Activated naive CD8-positive, alpha-beta T cell treated with anti-CD3 and anti-CD28 coated beads, Interleukin-2, amount 50 U/mL, for 16 hours (primary cell): Measurements from ENCODE around the gene AMBRA1.

ENCODE experiments used
- DNase-seq: peaks from one replicate; pipeline ENCODE4 v3.0.0-alpha.2; 2020; ENCODE audit warnings: low read depth, low spot score

AMBRA1 gene

GRCh38 chr11:46370253-46370652, 223.6 kb downstream of the AMBRA1 start:
- no peak for DNase-seq

GRCh38 chr11:46369458-46370152, 224.2 kb downstream of the AMBRA1 start:
- no peak for DNase-seq

DNA sequence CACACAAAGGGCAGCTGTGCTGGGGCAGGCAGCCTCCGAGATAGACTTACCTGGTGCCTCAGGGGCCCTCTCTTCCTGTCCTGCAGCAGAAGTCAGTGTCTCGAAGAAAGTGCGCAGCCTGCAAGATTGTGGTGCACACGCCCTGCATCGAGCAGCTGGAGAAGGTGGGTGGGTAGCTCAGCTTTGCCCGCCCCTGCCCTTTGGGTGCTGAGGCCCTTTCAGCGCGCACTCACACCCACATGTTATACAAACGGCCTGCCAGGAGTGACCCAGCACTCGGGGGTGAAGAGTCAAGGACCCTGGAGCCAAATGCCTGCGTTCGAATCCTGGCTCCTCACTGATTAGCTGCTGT, 225.9 kb downstream of the AMBRA1 start:
- DNase-seq = no peak

GRCh38 chr11:46367244-46367915, 226.4 kb downstream of the AMBRA1 start:
- DNase-seq = peak; percentile 53

DNA sequence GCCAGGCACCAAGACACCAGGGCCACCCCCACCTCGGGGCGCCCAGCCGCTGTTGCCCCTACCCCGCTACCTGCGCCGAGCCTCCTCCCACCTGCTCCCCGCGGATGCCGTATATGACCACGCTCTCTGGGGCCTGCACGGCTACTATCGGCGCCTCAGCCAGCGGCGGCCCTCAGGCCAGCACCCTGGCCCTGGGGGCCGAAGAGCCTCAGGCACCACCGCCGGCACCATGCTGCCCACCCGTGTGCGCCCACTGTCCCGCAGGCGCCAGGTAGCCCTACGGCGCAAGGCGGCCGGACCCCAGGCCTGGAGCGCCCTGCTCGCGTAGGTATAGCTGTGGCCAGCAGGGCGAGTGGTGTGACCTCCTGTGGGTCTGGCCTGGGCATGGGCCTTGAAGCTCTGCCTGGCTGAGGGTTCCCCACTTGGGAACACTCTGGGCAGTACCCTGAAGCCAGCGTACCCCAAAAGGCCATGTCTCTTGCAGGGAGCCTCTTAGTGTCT, 227.1 kb downstream of the AMBRA1 start:
- no peak for DNase-seq

GRCh38 chr11:46366260-46366659, 227.6 kb downstream of the AMBRA1 start:
- DNase-seq = no peak

- DNase-seq = no peak
Measured at GRCh38 chr11:46364791-46365190, 229.0 kb downstream of the AMBRA1 start.

- DNase-seq = no peak
Measured at GRCh38 chr11:46364056-46364455, 229.8 kb downstream of the AMBRA1 start.

DNA sequence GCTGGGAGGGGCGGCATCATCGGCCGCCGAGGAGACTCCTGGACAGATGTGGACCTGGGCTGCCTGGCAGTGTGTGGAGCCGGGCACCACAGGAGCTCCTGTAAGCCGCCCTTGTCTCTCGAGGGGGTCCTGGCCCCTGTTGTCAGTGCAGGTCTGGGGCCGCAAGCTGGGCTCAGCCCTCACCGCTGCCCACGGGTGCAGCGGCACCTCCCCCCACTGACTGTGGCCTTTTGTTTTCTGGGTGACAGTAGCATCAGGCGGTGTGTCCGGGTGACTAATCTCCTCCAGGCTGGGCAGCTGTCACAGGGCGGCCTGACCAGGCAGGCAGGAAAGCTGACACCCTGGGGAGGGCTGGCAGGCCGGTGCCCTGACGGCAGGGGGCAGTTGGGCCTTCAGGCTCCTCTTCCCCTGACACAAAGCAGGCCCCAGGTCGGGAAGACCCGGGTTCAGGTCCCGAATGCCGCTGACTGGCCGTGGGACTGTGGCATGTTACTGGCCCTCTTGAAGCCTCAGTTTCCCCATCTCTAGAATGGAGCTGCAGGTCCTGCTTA, 230.3 kb downstream of the AMBRA1 start:
- no peak for DNase-seq

DNA sequence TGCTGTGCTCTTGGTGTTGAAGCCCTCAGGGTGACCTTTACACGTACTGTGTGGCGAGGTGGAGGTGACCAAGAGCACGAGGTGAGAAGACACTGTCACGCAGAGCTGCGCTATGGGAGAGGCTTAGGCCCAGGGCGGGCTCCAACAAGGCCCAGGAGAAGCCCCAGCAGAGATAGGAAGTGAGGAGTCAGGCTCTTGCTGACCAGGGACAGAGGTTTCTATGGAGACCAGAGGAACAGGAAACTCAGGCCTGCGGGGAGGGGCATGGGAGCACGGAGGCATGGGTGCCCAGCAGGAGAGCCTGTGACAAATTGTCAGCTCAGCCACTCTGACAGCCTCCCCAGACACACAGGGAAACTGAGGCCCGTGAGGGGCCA, 230.8 kb downstream of the AMBRA1 start:
- DNase-seq = no peak

- DNase-seq = no peak
Measured at GRCh38 chr11:46362156-46363030, 231.4 kb downstream of the AMBRA1 start.

DNA sequence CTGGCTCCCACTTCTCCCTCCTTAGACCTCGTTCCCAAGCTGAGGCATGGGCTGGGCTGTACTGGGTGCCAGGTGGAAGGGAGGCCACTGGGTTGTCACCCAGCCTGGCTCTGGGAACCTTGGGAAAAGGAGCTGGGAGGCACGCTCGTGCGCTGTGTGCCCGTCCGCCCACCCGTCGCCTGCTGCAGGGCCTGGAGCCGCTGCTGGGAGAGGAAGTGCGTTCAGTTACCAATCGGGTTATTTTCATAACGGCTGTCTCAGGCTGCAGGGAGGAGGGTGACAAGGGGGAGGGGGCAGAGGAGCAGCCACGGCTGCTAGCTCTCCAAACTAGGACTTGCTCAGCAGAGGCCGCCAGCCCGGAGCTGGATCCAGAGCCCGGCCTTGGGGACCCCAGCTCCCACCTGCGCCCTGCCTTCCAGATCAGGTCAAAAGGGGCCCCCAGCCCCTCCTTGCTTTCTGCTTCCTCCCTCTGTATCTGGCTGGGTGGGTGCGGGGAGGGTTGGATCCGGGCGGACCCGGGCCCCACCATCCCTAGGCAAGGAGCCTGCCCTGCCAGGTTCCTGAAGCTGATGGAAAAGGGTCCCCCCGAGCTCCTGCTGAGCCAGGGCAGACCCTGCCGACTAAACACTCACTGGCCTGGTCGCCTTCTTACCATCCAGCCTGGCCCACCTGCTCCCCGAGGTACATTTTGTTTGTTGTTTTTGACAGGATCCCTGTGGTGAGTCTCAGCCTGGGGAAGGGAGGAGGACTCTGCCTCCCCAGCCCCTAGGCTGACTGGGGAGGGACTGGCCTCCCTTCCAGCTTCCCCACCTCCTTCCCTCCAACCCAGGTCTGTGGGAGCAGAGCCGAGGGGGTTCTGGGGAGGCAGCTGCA, 232.3 kb downstream of the AMBRA1 start:
- DNase-seq = no peak

- no peak for DNase-seq
Measured at GRCh38 chr11:46360878-46361277, 232.9 kb downstream of the AMBRA1 start.

DNA sequence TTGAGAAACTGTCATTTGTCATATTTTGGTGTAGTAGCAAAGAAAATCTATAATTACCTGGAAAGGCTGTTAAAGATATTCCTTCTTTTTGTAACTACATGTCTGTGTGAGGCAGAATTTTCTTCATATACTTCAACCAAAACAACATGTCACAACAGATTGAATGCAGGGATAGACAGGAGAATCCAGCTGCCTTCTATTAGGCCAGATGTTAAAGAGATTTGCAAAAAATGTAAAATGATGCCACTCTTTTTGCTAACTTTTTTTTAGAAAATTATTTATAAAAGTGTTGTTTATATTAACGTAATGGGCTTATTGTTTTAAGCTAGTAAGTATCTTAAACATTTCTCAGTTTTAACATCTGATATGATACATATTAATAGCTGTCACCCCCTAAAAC, 233.9 kb downstream of the AMBRA1 start:
- DNase-seq = no peak

DNA sequence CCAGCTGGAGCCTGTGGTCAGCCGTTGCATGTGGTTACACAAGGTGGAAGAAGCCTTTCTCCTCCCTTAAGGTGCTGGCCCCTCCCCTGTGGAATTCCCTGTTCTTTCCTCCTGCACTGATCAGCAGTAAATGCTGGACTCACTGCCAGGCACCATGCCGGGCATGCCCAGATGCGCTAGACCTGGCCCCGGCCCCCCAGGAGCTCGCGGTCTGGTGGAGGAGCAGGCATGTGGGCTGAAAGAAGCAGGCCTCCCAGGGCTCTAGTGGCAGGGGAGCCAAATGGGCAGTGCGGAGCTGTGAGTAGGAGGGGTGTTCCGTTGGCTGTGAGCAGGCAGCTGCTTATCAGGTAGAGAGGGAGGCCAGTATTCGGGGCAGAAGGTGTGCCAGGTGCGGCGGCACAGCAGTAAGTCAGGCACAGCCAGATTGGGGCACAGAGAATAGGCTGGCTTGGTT, 236.3 kb downstream of the AMBRA1 start:
- no peak for DNase-seq

- DNase-seq = no peak
Measured at GRCh38 chr11:46356924-46357482, 236.8 kb downstream of the AMBRA1 start.

DNA sequence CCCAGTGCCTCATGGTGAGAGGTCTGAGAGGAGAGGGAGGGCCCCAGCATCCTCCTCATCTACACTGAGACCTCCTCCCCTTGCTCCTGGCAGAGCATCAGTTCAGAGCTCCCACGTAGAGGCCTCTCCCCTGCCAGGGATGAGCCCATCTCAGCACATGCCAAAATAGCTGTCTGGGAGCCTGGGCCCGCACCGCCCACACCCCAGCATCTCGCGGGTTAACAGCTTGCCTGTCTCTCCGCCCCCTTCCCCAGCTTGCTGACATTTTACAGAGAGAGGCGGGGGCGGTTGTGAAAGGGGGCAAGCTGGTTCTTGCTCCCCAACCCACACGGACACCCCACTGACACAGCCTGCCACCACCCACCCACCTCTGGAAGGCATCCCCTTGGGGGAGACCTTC, 240.1 kb downstream of the AMBRA1 start:
- DNase-seq = peak; percentile 35

- DNase-seq = peak; percentile 32
Measured at GRCh38 chr11:46352063-46352841, 241.6 kb downstream of the AMBRA1 start.

DNA sequence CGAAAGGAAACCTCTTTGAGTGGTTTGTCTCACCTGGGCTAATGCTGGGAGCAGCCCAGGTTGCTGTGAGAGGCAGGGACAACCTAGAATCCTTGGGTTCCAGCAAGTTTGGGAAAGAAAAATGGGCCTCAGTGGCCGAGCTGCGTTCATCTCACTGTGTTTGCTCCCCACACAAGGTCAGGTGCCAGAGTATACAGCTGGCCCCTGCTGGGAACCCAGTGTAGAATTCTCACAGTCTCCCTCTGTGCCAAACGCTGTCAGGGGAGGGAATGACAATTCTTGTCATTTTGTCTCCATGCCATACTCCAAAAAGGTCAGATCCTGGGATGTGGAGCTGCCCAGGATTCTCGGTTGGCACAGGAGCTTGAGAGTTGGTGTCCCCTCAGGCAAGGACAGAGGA, 242.2 kb downstream of the AMBRA1 start:
- DNase-seq = no peak

DNA sequence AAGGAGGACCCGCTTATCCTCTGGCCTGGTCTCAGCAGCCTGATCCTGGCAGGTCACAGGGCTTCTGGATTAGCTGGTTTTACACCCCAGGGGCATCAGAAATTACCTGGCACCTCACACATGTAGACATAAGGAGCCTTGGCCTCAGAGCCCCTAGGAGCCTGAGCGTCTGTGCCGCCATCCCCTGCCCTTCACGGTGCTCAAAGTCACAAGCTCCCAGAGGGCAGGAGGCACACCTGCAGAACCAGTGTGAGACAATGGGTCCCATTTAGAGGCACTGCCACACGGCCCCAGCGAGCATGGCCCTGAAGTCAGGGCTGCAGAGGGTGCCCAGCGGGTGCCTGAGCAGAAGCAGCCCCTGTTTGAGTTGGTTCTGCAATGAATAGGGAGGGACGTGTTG, 242.7 kb downstream of the AMBRA1 start:
- DNase-seq = no peak
